Measurements from ENCODE around the gene TCF4.
A peak's percentile ranks its signal among the peaks of the same experiment; 100 is the strongest.
"Not testable (repeated sequence)": the region's sequence is repeated elsewhere in the genome, so short reads cannot be mapped to it uniquely, and the experiment has no call there.

The TCF4 gene

DNA sequence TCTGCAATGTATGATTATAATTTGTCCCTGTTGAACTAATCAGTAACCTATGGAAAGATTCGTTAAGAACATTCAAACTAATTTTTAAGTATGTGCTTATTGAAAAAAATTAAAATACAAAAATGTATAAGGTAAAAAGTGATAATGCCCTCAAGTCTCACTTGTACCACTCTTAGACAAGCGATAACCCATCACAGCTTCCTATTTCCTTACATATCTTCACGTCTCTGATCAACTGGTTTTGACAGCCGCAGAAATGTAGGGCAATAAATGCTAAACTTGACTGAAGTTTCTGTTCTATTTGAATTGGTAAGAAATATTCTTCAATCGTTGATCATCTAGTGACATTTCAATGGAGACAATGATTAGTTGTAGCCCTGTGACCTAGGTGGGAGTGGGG lies 112.5 kb downstream of the TCF4 start:
- DNase-seq (ENCODE audit: low spot score) = no peak

DNA sequence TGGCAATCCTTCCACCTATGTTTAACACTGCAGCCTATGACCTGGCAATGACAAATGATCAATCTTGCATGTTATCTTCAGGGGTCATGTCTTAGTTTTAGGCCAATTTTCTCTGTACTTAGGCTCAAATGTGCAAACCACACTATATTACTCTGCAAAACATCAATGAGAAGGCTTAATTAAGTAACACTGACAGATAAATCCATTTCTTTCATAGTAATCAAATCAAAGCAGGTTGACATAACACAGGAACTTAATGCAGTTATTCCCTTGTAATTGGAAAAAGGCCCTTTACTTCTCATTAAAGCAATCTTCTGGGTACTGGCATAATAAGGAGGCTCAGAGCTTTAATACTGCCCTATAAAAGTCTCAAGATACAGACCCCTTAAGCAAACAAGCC lies 114.4 kb downstream of the TCF4 start:
- no peak for DNase-seq (ENCODE audit: low spot score)

DNA sequence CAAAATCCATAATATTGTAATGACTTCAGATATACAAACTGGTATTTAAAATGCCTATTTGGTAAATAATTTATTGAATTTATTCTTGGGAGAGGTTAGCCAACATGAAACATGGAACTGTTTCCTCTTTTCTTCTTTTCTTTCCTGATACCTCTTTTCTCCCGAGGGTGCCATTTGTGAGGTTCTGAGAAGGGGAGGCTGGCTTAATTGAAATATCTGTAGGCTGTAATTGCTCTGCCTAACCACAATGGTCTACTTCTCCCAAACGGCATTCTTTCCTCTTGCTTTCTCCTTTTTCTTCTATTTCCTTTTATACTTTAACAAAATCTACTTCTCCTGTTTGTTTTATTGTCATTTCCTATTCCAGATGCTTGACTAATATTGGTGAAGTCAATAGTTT lies 114.9 kb downstream of the TCF4 start:
- DNase-seq (ENCODE audit: low spot score) = no peak

DNA sequence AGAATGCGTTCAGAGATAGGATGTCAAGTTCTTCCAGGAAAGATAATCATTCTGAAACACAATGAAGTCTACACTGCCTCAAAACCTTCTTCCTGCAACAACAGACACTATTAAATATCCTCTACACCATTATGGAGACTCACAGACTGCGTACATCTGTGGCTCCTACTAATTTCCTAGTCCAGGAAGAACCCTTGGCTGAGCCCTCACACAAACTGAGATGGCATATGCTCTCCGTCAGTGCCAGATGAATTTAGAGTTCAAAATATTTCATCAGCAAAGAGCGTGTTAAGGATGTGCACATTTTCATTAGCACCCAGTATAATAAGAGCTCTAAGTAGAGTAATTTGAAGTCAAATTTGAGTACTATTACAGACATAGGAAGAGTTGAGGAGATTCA lies 117.2 kb downstream of the TCF4 start:
- DNase-seq (ENCODE audit: low spot score) = peak; percentile 50

- not testable (repeated sequence) for DNase-seq (ENCODE audit: low spot score)
Measured at GRCh38 chr18:55469134-55469533, 118.9 kb downstream of the TCF4 start.

DNA sequence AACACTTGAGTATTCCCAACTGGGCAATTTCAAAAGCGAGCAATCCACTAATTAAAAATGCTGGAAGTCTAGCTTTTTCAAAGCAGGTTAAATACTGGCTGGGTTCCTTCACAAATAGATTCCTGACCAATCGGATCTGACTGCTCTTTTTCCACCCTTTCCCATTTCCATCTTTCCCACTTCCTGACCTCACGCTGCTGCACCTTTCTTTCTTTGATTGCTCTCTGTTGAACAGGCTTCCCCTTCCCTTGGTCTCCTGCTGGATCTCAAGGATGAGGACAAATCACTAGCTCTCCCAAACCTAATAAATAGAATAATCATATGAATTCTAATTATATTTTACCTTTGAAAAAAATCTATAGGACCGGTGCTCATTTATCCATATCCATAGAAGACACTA lies 121.2 kb downstream of the TCF4 start:
- no peak for DNase-seq (ENCODE audit: low spot score)

GRCh38 chr18:55465313-55465712 lies 122.7 kb downstream of the TCF4 start:
- no peak for DNase-seq (ENCODE audit: low spot score)

GRCh38 chr18:55464581-55464980 lies 123.4 kb downstream of the TCF4 start:
- no peak for DNase-seq (ENCODE audit: low spot score)

GRCh38 chr18:55462652-55463051 lies 125.3 kb downstream of the TCF4 start:
- no peak for DNase-seq (ENCODE audit: low spot score)

- DNase-seq (ENCODE audit: low spot score) = no peak
Measured at GRCh38 chr18:55461848-55462247, 126.1 kb downstream of the TCF4 start.

- DNase-seq (ENCODE audit: low spot score) = peak; percentile 64
Measured at GRCh38 chr18:55458456-55459203, 129.4 kb downstream of the TCF4 start.

GRCh38 chr18:55457028-55457427 lies 131.0 kb downstream of the TCF4 start:
- no peak for DNase-seq (ENCODE audit: low spot score)

- DNase-seq (ENCODE audit: low spot score) = no peak
Measured at GRCh38 chr18:55455938-55456337, 132.1 kb downstream of the TCF4 start.

GRCh38 chr18:55453186-55453585 lies 134.8 kb downstream of the TCF4 start:
- DNase-seq (ENCODE audit: low spot score) = no peak

DNA sequence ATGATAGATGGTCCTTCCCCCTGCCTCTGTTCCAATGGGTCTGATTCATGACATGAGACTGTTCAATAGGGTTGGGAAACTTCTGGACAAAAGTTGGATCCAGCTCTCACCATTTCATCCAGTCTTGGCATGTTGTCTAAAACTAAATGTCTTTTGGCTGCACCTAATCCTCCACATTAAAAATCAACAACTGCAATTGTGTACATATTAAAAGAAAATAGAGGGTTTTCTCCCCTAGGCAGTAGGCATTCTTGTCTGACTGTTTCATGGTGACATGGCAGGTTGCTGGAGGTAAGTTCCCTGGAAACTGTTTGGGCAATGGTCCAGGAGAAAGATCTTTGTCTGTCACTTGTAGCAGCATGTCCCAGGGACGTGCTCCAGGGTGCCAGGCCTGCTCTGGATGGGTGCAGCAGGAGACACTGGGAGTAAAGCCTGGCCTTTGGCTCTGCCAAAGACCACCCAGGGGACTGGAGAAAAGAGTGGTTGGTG lies 135.8 kb downstream of the TCF4 start:
- DNase-seq (ENCODE audit: low spot score) = no peak

- no peak for DNase-seq (ENCODE audit: low spot score)
Measured at GRCh38 chr18:55449412-55450140, 138.4 kb downstream of the TCF4 start.

- no peak for DNase-seq (ENCODE audit: low spot score)
Measured at GRCh38 chr18:55448420-55448819, 139.6 kb downstream of the TCF4 start.

DNA sequence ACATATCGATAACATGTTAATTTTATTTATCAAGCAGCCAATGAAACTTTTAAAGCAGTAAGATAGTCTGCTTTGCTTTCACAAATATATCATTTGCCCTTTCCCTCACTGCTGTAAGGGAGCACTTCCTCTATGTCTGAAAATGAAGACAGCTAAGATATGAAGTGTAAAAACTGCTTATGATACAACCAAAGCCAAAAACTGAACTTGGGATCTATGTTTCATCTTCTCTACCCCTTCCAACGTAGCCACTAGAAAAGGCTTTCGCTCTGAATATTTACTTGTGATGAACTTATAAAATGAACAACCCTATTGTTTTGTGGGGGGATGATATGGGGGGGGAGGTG lies 140.3 kb downstream of the TCF4 start:
- no peak for DNase-seq (ENCODE audit: low spot score)

GRCh38 chr18:55446996-55447671 lies 140.9 kb downstream of the TCF4 start:
- DNase-seq (ENCODE audit: low spot score) = no peak

GRCh38 chr18:55444536-55444935 lies 143.5 kb downstream of the TCF4 start:
- no peak for DNase-seq (ENCODE audit: low spot score)

DNA sequence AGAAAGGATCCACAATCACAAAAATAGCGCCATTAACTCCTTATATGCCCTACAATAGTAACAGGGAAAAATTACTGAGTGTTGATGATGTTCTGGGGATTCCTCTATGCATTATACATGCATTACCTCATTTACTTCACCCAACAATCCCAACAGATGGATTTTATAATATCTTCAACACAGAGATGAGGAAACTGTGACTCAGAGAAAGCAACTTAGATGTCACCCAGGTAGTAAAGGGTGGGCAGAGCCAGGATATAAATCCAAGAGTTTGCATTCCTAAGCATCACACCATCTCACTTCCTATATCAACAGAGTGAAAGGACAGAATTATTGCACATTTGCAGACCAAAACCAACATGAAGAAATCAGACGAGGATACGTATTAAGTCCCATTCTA lies 144.2 kb downstream of the TCF4 start:
- DNase-seq (ENCODE audit: low spot score) = no peak

DNA sequence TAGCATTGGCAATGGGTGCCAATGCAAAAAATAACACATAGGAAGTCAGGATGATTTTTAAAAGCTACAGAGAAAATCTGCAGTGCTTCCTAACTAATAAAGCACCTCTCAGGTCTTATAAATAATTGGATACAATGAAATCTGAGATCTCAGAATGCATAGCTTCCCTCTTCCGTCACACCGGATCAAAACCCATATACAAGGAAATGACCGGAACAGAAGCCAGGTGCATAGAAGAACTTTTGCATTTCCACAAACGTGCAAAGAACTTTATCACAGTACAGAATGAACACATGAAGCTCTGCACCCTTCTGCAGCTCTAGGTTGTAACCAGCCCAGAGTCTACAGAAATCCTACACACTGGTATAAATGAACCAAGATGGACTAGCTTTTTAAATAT lies 145.4 kb downstream of the TCF4 start:
- DNase-seq (ENCODE audit: low spot score) = no peak

GRCh38 chr18:55440988-55441387 lies 147.0 kb downstream of the TCF4 start:
- DNase-seq (ENCODE audit: low spot score) = no peak
